ENCODE measurements around the gene PKP3.

The PKP3 gene

GRCh38 chr11:363948-364761, 29.9 kb upstream of the PKP3 start:
- DNase-seq (ENCODE audit: low read depth in 3 of 3), result peak in 2 of 3 experiments; percentile 15 to 51

GRCh38 chr11:364991-365725, 28.9 kb upstream of the PKP3 start:
- DNase-seq (ENCODE audit: low read depth in 3 of 3), result no peak

GRCh38 chr11:365831-366230, 28.2 kb upstream of the PKP3 start:
- no peak for DNase-seq (ENCODE audit: low read depth in 3 of 3)

- DNase-seq (ENCODE audit: low read depth in 3 of 3), result no peak
These were observed 26.0 kb upstream of the PKP3 start for GRCh38 chr11:367956-368413.

GRCh38 chr11:368414-369335, 25.3 kb upstream of the PKP3 start:
- DNase-seq (ENCODE audit: low read depth in 3 of 3), result no peak

- DNase-seq (ENCODE audit: low read depth in 3 of 3), result peak in 1 of 3 experiments; percentile 30
These were observed 24.5 kb upstream of the PKP3 start, which contains the start of gene B4GALNT4 for GRCh38 chr11:369336-370018. Gene B4GALNT4, plus strand, starts transcription at chr11:369499. Its CDS starts 305 bp downstream, at chr11:369804.

- DNase-seq (ENCODE audit: low read depth in 3 of 3), result no peak
These were observed 23.7 kb upstream of the PKP3 start for GRCh38 chr11:370070-370941.

- DNase-seq (ENCODE audit: low read depth in 3 of 3), result no peak
These were observed 23.0 kb upstream of the PKP3 start for GRCh38 chr11:371051-371450.

GRCh38 chr11:371716-372590, 22.1 kb upstream of the PKP3 start:
- no peak for DNase-seq (ENCODE audit: low read depth in 3 of 3)

- DNase-seq (ENCODE audit: low read depth in 3 of 3), result no peak
These were observed 20.9 kb upstream of the PKP3 start for GRCh38 chr11:372809-373715.

GRCh38 chr11:373716-374551, 20.1 kb upstream of the PKP3 start:
- DNase-seq (ENCODE audit: low read depth in 3 of 3), result no peak

GRCh38 chr11:375065-376025, 18.7 kb upstream of the PKP3 start:
- DNase-seq (ENCODE audit: low read depth in 3 of 3), result no peak

- no peak for DNase-seq (ENCODE audit: low read depth in 3 of 3)
These were observed 17.4 kb upstream of the PKP3 start for GRCh38 chr11:376531-377173.

GRCh38 chr11:377174-377865, 16.7 kb upstream of the PKP3 start:
- no peak for DNase-seq (ENCODE audit: low read depth in 3 of 3)

All from stimulated activated CD4-positive, alpha-beta T cell treated with anti-CD3 and anti-CD28 coated beads, TNF-alpha, amount 100 ng/mL, for 24 hours (primary cell).